Germinal center (tissue), 1 donor: Measurements from ENCODE around the gene CFAP20DC.
"Not testable (repeated sequence)": the region's sequence is repeated elsewhere in the genome, so short reads cannot be mapped to it uniquely, and the experiment has no call there.

ENCODE experiments used
- DNase-seq: peaks from one replicate; pipeline ENCODE4 v3.0.0; 2012; ENCODE audit warnings: mixed read lengths, low spot score

CFAP20DC gene

DNA sequence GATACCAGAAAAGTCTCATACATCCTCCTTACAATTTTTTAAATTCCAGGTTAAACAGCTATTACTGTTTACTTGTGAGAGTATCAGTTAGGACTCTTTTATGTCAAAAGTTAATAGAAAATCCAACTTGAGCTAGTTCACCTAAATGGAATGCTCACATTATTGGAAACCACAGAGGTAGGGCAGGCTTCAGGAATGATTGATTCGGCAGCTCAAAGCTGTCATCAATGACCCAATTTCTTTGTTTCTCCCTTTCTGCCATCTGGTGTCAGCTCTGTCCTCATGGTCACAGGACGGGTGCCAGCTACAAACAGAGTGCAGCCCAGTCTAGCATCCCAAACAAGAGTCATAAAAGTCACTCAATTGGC lies 32.2 kb downstream of the CFAP20DC start:
- DNase-seq, result no peak

DNA sequence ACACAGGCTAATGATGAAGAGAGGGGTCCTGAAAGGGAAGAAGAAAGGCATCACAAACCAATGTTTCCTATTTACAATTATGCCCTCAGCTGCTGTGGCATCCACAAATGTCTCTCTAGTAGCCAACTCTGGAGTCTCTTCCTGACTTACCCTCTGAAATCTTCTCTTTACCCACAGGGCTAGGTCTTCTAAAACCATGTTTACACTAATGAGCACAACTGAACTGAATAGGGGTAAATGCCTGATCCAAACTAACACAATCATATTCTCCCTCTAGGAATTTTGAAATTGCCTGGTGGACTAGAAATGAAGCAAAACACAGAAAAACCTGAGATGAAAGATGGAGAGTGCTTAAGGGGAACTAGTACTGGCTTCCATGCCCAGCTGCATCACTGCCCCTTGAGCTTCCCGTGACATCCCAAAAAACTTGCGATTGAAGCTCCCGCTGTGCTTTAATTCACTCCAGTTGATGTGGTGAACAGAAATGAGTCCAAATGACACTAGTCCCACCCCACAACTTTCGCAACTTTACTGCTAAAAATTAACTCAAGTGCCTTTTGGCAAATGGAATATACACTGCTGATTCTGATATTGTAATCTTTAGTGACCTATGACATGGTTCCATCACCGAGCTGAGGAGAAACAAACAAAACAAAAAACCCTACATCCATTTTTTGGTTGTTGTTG lies 32.8 kb downstream of the CFAP20DC start:
- DNase-seq, result no peak

DNA sequence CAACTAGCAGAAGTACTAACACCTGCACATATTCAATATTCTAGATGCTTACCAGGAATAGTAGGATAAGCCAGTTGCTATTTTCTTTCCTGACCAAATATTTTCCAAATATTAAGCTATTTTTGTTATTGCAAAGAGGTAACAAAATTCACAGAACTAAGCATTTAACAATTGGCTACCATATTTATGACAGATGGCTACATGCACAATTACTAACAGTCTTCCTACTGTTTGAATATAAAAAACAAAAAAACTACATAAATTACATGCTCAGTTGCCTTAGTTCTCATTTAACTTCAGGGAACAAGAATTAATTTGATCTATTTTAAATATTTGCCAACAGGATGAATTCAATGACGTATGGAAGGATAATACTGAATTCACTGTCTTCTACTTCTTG lies 36.2 kb downstream of the CFAP20DC start:
- no peak for DNase-seq

DNA sequence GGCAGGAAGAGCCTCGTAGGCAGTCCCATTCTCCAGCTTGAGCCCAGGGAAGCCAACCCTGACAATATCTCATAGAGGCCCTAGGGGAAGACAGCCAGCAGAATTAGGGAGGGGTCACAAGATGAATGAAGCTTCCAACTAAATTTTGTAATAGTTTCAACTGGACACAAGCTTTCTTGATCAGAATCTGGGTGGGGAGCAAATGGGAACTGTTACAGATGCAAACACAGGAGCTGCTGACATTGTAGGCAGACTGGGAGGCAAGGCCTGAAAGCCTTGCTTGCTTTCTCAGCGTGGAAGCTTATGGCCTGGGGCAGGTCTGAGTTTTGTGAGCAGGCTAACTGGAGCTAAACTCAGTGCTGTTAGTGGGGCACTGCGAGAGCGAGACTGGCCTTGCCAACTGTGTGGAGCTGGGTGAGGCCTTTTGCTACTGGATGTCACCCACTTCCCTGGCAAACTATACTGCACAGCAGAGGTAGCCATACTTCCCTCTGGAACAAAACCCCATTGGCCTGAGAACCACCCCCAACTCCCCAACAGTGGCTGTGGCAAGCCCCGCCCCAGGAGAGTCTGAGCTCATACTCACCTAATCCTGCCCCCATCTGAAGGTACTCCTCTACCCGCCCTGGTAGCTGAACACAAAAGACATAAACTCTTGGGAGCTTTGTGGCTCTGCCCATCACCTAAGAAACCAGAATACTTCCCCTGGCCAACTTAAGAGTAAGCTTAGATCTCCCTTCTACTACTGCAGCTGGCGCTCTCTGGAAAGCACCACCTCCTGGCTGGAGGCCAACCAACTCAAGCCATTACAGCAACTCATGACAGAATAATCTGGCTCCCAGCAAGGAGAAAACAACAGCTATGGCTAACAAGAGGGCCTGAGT lies 42.9 kb downstream of the CFAP20DC start:
- DNase-seq, result no peak

DNA sequence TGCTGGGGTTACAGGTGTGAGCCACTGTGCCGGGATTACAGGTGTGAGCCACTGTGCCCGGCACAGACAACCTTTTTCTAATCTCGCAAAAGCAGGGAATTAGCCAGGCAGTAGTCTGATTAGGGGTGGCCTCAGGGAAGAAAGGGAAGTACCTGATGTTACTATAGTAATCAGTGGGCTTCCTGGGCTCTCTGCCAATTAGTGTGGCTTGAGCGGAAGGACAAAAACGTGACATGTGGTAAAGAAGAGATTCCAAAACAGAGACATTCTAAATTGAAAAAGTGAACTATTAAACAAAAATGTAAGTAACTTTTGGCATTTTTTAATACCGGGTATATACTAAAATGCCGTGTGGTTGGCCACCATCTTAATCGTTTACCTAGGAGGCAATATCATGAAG lies 48.1 kb downstream of the CFAP20DC start:
- no peak for DNase-seq

DNA sequence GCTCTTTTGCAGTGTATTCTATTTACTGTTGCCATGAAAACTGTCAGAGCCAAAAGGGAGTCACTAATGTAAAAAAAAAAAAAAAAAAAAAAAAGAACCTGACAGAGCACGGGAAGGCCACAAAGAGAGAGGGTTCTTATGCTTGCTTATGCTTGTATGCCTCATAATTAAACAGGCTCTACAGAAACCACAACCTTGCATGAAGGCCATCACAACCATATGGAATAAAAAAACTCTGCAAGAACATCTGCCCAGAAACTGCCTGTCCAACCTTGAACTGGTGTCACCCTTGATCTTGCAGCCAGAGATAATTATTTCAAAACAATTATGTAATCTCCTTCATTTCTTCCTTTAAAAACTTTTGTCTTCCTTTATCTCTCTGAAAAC lies 50.1 kb downstream of the CFAP20DC start:
- DNase-seq, result no peak

DNA sequence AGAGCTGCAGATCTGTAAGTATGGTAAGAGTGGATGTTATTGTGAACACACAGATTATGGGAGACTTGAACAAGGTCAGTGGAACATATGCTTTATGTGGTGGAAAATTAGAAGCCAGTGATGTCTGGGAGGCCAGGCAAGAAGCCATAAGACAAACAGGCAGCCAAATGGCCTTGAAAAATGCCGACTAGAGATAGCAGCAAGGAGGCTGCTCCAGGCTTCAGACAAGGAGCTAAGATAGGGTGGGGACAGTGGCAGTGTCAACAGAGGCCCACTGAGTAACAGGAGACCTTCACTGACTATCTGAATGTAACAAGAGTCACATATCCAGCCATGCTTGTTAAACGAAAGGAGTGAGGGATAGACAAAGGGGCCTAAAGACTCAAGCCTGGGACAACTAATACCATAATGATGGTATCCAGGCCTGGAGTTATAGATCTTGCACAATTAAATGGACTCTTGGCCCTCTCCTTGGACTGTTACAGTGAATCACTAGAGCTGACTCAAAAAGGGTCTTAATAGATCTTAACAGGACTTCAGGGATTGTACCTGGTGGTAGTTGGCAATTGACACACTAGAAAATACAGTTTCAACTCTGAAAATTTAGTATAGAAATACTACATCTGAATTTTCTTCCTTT lies 50.6 kb downstream of the CFAP20DC start:
- DNase-seq, result no peak

DNA sequence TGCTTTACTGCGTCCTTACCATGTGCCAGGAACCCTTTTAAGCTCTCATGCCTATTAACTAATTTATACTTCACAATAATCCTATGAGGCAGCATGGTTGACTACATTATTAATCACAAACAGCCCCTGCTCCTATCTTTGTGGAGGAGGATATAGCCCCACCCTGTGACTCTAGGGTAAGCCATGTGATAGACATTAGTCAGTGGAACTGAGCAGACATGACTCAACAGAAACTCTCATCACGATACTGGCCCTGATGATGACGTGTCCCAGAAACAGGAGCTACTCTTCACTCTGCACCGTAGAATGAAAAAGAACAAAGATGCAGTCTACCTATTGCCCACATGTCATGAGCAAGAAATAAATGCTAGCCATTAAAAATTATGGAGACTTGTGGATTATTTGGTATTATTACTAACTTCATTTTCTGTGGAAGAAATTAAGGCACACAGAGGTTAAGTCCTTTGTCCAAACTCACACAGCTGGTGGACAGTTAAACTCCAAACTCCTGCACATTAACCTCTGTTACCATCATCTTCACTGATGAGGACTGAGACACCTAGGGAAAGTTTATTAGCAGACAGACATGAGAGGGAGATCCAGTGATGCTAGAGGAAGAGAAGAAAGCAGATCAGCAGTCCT lies 51.2 kb downstream of the CFAP20DC start:
- no peak for DNase-seq

DNA sequence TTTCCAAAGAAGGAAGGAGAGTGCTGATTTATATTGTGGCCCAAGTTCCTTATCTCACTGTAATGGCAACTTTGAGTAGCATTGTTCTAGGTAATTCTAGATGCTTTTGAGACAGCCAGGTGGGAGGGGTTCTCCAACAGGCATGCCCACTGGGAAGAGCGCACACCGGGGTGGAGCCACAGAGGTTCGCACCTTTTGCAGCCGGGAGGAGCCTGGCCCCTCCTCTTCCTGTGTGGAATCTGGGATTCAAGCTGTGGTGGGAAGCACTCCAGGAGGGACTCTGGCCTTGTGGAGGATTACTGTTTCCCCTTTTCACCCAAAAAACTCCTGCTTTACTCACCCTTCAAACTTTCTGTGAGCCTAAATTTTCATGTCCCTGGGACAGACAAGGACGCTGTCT lies 53.1 kb downstream of the CFAP20DC start:
- DNase-seq, result no peak

DNA sequence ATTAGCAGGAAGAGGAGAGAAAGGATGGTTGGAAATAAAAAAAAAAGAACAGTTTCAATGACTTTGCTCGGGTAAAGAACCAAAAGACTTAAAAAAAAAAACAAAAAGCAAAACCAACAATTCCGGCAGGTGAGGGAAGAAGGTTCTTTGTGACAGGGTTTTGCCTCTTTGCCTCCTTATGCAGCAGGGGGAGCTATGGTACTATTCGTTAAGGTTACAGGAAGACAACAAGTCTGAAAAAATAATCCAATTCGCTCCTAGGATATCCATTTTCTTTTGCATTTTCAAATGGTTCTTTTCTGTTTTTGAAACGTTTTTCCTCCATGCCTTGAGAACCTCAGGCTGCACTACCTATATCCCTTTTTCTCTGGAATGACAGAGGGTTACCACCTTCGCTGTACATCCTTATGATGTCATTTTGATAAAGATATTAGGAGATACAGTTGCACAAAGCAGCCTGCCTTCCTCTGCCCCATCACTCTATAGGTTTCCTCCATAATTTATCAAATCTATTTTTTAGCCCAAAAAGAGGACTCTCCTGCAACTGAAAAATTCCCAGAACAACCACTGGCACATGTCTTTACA lies 55.0 kb downstream of the CFAP20DC start:
- peak; percentile 72 for DNase-seq

DNA sequence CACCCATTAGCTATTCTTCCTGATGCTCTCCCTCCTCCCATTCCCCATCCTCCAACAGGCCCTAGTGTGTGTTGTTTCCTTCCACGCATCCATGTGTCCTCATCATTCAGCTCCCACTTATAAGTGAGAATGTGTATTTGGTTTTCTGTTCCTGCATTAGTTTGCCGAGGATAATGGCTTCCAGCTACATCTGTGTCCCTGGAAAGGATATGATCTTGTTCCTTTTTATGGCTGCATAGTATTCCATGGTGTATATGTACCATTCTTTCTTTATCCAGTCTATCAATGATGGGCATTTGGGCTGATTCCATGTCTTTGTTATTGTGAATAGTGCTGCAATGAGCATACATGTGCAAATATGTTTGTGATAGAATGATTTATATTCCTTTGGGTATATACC lies 56.3 kb downstream of the CFAP20DC start:
- DNase-seq, result no peak

DNA sequence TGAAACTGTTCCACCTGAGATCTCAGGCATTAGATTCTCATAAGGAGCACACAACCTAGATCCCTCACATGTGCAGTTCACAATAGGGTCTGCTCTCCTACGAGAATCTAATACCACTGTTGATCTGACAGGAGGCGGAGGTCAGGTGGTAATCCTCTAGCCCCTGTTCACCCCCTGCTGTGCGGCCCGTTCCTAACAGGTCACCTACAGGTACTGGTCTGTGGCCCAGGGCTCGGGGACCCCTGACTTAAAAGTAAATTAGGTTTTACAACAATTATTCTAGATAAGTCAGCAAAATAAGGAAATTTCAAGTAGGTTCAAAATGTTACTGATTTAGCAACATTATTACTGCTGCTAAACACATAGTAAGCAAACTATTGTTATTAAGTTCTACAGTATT lies 58.2 kb downstream of the CFAP20DC start:
- DNase-seq, result no peak

DNA sequence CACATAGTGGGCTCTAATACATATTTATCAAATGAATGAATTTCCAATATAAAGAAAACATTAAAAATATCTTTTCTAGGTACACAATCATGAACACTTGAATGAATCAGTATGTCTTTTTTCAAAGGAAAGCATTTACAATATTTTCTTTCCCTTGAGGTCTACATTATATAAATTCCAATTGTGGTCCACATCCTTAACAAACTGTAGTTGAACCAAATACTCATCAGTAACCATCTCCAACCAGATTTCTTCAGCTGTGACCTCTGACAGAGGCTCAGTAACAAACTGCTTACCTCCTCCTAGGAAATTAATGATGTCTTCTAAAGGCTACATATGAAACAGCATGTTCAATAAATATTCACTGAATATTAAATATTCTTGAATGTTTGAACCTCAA lies 58.8 kb downstream of the CFAP20DC start:
- DNase-seq, result no peak

DNA sequence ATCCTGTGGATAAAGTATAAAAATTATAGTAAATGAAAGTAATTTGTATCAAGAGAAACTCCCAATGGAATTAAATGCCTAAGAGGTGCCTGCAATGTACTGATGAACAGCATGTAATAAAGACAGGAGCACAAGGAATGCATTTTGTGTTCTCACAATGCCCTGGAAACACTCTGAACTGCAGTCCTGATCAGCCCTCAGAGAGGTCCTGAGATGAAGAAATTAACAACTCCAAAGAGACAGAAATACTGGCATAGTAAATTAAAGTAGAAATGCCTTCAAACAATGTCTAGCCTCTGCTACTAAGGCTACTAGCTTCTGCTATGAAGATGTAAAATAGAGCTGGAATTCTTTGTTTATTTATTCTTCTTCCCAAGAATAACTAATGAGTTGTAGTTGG lies 59.9 kb downstream of the CFAP20DC start:
- no peak for DNase-seq

DNA sequence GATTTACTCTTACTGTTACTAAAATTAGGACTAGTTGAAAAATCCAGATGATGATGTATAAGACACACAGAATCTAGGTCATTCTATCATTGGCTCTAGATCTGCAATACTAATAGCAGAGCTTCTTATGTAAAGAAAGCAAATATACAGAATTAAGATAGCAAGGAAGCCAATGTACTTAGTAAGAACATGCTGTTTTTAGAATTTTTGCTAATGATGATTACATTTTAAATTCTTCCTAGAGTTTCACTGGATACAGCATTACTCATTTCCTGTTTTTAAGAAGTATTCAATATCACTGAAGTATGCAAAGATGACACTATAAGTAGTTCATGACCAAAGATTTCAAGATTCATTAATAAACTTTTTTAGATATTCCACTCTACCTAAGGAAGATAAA lies 60.7 kb downstream of the CFAP20DC start:
- no peak for DNase-seq

DNA sequence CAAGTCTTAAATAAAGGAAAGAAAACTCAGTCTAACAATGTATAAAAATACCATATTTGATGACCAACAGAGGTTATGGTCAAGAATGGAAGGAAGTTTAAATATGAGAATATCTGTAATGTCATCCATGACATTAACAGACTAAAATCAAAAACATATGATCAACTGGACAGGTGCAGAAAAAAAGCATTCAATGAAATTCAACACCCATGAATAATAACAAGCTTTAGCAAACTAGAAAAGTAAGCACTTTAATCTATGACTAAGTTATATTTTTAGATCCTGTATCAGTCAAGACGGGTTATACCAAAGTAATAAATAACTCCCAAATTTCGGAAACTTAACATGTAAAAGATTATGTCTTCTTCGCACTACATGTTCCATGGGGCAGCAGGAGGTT lies 61.8 kb downstream of the CFAP20DC start:
- no peak for DNase-seq

DNA sequence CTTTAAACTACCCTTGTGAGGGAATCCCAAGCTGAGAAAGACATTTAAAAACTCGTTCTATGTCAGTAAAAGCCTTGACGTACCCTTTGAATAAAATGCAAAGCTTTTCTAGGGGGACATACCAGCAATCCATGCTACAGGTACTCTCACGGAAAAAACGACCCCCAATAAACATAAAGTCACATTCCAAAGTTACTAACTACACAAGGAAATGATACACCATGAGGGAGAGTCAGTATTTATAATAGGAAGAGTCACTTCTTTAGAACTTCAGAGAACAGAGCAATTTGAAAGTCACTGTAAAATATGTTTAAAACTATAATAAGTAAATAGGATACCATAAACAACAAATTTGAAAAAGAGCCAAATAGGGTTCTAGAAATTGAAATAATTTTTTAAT lies 63.2 kb downstream of the CFAP20DC start:
- no peak for DNase-seq

DNA sequence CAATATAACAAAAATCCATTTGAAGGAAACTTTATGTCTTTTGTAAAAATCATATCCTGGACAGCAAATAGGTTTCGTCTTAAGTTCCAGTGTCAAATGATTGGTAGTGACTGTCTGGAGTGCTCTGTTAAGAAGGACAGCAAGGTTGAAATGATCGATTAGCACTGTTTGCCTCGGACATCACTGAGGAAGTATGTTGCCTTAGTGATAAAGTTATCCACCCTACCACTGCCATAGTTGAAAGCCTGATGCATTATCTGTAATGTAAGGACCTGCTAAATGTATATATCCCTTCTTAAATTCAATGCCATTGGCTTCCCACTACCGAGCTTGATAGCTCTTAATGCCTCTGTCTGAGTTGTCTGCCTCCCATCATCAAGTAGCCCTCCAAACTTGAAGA lies 70.0 kb downstream of the CFAP20DC start:
- no peak for DNase-seq

DNA sequence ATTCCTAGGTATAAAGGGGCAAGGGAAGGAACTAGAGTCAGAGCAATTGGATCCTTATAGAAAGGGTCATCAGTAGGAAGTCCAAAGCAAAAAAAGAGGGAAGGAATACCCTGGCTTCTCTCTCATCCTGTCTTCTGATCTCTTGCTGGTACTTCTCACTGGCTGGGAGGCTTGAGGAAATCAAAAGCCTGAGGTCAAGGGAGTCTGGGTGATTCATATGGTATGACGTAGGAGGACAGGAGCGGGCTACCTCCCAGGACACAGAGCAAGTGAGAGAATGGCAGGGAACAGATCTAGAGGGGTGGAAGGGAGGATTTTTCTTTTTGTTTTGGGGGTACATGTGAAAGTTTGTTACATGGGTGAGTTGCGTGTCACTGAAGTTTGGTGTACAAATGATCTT lies 76.0 kb downstream of the CFAP20DC start:
- DNase-seq, result no peak

DNA sequence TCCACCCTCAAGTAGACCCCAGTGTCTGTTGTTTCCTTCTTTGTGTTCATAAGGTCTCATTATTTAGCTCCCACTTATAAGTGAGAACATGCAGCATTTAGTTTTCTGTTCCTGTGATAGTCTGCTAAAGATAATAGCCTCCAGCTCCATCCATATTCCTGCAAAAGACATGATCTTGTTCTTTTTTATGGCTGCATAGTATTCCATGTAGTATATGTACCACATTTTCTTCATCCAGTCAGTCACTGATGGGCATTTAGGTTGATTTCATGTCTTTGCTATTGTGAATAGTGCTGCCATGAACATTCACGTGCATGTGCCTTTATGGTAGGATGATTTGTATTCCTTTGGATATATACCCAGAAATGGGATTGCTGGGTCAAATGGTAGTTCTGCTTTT lies 82.0 kb downstream of the CFAP20DC start:
- not testable (repeated sequence) for DNase-seq

DNA sequence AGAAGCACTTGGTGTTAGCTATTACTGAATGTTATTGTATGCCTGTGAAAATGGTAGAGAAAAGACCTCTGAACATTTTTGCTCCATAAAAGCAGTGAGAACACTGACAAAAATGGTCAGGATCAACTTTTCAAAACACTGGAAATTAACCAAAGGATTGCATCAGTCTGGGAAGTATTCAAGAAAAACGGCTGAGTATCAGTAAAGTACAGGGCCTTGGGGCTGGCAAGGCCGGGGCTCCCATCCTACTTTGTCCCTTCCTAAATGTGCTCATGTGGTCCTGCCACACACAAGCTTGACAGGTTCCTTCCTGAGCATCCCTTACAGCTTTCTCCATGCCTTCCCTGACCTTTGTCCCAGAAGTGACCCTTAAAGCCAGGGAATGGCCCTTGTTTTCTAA lies 84.0 kb downstream of the CFAP20DC start:
- no peak for DNase-seq

DNA sequence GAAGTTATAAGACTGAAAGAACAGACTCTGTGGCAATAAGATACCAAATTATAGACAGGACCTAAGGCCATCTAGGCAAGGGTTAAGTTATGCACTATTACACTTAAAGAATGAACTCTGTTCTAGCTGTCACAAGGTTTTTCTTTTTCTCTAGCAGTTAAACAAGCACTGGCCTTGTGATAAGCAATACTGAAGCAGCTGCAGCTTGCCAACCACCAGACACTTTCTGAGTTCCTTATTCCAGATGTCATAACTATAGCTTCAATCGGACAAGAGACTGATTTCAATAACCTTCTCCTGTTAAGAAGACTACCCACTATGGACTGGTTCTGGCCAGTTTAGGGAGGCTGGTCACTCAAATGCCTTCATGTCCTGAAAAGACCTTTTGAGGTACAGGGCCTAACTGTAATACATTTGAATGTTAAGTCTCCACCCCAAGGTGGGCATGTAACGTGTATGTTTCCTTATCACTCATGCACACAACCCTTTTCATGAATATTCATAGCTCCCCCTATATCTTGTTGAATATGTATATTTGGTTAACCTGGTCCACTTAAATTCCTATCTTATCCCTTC lies 85.8 kb downstream of the CFAP20DC start:
- no peak for DNase-seq
